Measurements from ENCODE around the gene MBP.

MBP gene

DNA sequence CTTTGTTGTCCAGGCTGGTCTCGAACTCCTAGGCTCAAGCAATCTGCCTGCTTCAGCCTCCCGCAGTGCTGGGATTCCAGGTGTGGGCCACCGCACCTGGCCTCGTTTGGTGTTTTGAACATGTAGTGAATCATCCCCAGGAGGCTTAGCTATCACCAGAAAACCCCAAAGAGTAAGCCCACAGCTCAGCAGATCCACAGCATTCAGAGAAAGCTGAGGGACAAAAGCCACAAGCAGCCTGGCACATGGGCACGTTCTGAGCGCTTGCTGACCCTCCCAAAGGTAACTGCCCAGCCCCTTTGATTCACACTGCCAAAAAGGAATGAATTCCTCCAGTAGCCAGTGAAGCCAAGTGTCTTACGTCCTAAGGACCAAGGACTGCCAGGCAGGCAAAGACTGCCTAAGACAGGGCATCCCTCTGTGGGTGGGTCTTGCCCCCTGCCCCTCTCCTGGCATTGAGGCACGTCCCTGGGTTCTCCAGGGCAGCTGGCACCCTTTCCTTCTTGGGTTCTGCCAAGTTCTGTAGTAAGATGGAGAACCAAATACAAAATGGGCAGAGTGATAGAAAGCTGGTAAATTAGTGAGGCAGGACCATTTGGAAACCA lies 31.7 kb downstream of the MBP start:
- DNase-seq (ENCODE audit: low read depth) = no peak

DNA sequence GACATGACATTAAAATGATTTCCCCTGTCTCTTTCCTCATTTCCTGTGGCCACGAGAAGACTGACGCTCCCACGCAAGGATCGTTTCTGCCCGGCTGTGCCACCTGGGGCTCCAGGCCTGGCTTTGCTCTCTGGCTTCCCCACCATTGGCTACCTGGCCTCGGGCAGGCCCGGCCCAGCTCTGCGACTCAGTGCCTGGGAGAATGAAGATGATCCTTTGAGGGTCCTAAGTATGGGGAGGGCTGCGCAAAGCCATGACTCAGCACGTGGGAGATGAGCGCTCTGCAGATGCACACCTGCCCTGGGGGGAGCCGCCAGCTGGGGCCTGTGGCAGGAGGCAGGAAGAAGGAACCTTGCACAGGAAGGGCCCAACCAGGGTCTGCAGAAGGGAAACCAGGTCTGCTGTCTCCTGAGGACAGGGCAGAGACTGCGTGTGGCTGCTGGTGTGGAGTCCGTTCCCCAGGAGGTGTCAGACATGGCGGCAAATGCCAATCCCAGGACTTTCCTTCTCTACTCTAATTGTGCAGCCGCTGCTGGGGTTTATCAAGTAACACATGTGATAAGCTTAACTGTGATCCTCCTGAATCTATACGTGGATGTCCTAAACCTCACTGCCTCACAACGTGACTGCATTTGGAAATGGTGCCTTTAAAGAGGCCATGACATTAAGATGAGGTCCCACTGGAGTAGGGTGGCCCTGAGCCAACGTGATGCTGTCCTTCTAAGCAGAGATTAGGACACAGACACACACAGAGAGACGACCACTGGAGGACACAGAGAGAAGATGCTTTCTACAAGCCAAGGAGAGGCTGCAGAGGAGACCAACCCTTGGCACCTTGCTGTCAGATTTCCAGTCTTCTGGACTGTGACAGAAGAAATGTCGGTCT lies 32.9 kb downstream of the MBP start:
- no peak for DNase-seq (ENCODE audit: low read depth)

DNA sequence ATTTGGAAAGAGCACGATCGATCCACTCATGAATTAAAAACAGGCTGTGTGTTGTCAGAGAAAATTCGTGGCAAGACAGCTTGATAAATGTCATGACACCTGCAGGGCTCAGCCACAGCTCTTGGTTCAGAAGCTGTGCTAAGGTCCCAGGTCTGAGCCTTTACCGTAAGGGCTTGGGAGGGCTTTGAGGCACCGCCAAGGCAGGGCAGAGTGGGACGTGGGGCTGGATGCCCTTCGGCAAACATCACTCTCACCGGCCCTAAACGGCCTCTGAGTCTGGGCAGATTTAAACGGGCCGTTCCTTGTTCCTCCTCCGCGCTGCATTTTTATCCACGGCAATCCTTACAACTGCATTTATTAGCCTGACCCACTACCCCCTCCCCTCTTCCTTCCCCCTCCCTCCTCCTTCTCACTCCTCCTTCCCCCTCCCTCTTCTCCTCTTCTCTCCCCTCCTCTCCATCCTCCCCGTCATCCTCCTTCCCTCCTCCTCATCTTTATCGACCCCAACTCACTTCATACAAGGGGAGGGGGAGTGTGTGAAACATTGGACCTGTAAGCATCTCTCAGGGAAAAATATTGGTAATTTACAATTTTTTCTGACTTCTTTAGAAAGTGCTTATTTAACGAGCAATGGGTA lies 33.9 kb downstream of the MBP start:
- no peak for DNase-seq (ENCODE audit: low read depth)

DNA sequence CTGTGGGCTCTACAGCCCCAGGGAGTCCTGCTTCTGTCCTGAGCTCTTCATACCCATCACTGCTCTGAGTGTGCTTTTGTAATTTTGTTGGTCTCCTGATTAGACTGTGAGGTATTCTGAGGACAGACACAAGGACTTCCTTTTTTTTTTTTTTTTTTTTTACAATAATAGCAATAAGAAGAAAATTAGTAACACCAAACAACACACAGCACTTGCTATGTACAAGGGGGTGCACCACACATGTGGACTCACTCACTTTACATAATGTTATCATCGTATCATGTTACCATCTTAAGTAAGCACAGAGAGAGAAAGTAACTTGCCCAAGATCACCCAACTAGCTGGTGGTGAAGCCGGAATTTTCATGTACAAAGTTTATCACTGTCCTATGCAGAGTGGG lies 34.6 kb downstream of the MBP start:
- DNase-seq (ENCODE audit: low read depth) = no peak

DNA sequence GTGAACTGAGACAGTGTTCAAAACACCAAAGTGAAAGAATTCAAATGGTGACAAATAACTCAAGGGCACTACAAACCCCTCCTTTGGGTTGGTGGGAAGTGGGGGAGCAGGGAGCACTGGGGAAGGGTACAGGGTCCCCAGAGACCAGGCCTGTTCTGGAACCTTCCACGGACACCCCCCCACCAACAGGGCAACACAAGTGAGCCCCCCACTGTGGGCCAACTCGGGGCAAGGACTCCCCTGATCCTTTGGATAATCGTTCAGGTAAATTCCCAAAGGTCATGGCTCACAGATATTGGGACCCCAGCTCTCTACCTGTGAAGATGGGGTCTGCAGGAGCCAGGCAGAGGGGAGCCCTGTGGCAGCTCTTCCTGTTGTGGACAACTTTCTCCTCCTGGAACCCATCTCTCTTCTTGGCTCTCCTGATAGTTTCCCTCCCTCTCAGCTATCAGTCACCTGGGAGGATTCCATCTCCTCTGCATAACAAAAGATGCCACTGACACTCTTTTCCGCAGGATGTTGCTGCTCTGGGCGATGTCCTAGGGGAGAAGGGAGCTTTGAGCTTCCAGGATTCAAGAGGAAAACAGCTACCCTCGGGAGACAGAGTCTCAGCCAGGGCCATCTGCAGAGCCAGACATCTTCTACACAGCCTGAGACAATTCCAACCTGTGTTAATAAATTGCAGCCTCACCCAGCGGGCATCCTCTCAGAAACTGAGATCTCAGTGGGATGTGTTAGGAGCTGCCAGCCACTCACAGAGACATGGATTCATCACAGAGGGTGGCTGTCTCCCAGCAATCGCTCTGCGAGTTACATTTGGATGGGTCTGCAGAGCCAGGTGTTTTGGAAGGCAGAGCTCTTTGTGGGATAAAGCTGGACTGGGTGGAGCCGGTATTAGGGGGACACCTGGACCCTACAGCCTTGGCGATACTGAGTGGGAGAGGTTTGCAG lies 35.4 kb downstream of the MBP start:
- no peak for DNase-seq (ENCODE audit: low read depth)

DNA sequence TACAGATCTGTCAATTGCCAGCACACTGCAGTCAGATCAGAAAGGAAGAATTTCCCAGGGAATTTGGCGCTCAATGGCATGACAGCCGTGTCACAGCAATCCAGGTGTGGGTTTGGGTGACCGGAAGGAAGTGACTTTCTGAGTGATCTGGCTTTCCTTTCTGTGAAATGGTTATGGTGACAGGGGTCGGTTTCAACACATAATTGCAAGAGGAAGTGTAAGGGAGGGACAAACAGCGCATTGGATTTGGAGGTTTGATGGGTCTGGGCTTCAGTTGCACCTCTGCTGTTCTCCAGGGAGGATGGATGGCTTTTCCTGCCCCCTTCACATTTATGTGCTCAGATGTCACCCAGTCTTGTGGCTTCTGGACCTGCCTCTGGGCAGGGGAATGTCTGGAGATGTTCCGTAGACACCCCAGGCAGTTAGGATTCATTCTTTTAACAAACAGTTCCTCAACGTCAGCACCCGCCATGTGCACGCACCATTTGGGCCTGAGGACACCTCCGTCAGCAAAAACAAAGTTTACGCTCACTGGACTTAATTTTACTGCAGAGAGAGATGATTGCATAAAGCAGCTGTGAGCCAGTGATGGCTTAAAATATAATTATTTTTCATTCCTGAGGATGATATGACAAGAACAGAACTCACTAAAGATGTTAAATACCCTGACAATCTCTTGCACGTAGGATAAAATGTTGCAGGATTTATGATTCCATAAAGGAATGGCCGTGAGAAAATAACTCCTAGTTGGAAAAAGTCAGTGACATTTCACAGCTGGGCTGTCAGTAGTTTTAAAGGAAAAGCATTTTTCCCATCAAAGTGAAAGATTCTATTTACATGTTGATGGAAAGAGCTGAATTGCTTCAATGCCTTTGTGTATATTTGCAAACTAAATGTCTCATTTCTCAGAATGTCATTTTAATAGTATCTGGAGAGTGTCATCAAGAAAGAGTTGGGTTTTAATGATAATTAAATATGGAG lies 36.9 kb downstream of the MBP start:
- DNase-seq (ENCODE audit: low read depth) = no peak

DNA sequence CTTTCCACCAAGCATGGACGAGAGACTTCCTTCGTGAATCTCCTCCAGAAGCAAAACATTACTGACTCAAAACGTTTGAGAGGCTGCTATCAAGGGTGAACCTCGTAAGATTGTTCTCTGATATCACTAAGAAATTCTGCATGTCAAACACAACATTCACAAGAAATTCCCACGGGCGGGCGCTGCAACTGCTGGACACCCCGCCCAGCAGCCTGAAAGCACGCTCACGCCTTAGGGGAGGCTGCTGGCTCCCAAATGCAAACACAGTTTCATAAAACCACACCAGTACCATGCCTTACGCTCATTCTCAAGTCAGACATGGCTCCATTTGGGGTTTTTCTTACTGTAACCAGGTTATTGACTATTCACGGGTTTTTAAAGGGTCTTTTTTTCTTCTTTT lies 39.0 kb downstream of the MBP start:
- DNase-seq (ENCODE audit: low read depth) = no peak

DNA sequence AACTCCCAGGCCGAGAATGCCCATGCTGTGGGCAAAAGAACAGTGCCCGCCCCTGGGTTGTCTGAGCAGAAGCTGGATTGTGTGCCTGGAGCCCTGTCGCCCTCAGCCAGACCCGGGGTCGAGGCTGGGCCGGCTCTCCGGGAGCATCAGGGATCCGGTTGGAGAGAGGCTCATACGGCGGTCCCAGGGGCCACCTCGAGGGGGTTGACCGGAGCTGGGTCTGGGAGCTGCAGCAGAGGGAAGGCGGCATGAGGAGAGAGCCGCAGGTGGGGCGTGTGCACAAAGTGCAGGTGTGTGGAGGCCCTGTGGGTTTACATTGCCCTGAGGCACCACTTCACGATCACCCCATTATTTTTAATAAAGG lies 39.5 kb downstream of the MBP start:
- no peak for DNase-seq (ENCODE audit: low read depth)

DNA sequence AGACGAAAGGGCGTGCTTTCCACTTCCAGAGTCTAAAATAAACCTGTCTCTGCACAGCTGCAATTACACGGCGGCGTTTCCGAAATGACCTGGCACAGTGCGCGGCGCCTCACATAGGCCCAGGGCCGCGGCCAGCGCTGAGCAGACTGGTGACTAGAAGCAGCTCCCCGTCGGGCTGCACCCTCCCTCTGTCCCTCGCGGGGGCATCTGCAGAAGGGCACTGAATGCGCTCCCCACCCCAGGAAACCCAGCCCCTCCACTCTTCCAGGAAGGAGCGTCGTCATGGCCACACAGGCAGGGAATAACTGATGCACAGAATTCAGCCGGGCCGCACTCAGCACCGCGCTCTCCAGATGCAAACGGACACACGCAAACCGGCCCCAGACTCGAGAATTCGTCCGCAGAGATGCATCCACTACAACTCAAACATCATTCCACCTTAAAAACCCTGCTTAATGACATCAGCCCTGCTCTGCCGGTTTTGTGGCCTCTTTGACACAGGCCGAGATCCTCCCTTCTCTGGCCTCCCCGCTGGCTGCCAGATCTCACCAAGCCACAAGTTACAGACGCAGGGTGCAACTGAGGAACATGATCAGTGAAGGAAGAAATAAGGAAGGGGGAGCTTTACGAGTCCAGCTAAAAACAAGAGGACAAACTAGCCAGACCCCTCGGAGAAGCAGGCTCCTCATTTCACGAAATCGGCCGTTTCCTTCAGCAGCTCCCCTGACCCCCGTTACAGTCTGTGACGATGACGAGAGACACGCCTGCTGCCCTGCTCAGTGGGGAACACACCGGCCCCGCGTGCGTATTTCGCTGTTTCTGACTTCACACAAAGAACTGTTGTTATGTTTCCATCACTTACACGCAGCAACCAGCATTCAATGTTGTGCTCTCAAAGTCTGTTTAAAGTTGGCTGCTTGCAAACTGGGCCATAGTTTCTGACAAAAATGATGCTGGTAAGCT lies 40.2 kb downstream of the MBP start:
- no peak for DNase-seq (ENCODE audit: low read depth)

DNA sequence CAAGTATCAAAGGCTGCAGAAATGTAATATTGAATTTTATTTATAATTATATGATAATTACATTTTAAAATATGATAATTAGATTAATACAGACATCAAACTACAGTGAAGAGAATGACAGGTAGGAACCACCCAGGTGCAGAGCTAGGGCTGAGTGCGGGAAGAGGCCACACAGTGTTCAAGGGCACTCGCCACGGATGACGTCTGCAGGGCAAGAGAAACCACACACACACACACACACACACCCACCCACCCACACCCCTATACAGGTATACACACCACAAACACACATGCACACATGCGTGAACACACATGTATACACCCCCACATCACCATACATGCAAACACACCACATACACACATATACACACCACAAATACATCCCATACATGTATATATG lies 41.2 kb downstream of the MBP start:
- no peak for DNase-seq (ENCODE audit: low read depth)

DNA sequence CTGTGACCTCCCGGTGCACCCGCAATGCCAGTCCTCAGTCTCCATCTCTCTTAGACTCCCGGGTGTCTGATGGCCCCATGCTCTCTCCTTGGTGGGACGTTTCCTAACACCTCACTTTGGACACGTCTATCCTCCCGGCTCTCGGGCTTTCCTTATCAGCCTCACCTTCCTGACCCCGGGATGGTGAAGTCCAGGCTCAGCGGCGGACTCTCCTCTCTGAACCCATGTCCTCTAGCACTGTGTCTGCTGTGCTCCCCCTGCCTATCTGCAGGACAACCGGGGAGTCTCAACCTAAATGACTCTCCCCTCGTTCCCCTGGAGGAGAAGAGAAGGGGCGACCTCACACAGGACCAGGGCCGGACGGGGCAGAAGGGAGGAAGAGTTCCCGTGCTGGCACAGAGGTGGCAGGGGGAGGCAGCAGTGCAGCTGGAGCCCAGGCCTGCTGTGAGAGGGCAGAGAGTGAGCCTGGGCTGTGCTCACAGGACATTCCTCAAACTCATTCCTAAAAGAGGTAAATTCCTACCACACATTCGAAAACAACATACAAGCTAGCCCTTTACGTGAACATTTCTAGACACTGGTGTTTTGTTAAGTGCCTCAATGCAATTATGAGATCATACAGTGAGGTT lies 41.9 kb downstream of the MBP start:
- DNase-seq (ENCODE audit: low read depth) = no peak

DNA sequence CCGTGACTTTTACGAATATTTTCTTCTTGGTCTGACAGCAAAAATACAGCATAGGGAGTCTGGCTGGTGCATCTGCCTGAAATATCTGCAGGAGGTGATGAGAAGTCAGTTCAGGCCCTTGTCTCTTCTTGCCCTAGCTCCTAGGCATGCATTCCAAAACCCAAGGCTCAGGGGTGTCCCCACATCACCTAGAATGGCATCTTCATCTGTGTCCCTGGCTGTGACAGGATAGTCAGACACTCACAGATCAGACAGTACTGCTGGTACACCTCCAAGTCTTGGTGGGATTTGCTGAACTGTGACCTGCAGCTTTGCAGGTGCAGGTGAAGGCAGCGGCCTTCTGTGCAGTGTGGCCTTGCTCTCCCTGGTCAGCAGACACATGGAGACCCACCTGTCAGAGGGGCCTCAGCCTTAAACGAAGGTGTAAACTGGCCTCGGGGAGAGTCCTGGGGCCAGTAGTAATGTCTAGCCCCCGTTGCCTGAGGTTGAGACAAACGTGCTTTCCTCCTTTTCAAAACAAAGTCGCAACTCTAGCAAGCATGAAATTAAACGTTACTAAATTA lies 42.8 kb downstream of the MBP start:
- no peak for DNase-seq (ENCODE audit: low read depth)

DNA sequence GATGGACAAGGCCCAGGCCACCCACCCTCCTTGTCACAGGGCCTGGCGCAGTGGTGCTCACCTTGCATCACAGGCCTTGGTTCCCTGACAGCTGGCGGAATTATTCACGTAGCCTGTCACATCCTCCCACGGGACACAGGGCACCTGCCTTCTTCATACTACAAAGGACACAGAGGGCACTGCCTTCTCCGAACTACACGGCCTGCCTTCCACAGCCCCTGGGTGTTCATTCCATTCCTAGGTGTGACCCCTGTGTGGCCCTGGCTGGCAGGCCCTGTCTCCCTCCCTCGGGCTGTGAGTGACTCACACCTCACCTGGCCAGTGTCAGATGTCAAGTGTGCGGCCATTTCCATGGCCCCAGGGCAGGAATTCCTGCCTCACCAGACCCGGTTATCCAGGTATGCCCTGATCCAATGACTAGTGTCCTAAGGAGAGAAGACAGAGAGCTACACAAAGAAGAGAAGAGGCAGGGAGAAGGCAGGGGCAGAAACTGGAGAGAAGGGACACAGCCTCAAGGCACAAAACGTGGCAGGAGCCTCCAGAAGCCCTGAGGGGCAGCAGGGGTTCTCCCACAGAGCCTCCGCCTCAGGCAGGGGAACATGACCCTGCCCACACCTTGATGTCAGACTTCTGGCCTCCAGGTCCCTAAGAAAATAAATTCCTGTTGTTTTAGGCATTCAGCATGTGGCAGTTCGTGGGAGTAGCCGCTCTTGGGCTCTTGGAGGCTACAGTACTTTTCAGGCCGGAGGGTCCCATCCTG lies 43.4 kb downstream of the MBP start:
- DNase-seq (ENCODE audit: low read depth) = no peak

DNA sequence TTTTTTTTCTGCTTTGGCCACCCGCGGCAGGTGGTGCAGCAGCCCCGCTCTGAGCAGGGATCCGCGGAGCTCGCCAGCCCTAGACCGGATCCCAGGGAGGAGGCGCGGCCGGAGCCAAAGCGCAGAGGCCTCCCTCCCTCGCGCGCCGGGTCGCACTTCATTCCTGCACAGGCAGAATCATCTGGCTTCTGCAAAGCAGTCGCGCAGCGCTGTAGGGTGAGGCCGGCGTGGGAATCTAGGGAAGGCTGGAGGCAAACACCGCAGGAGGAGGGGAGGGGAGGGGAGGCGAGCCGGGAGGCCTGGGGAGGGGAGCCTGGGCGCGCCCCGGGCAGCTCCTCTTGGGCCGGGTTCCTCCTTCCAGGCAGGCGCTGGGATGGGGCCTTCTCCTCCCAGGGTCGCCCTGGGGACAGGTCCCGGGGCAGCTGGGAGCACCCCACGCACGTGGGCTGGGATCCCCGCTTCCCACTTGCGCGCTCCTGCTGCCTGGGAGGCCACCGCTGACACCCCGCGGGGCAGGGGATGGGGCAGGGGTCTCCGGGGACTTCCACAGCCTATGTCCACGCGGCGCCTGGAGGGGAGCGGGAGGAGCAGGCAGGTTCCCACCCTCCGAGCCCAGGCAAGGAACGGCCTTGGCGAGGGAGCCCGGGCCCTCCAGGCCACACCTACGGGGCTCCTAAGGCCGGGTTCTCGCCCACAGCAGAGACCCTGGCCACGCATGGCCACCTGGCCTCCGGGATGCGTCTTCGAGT lies 45.0 kb downstream of the MBP start:
- DNase-seq (ENCODE audit: low read depth) = no peak

DNA sequence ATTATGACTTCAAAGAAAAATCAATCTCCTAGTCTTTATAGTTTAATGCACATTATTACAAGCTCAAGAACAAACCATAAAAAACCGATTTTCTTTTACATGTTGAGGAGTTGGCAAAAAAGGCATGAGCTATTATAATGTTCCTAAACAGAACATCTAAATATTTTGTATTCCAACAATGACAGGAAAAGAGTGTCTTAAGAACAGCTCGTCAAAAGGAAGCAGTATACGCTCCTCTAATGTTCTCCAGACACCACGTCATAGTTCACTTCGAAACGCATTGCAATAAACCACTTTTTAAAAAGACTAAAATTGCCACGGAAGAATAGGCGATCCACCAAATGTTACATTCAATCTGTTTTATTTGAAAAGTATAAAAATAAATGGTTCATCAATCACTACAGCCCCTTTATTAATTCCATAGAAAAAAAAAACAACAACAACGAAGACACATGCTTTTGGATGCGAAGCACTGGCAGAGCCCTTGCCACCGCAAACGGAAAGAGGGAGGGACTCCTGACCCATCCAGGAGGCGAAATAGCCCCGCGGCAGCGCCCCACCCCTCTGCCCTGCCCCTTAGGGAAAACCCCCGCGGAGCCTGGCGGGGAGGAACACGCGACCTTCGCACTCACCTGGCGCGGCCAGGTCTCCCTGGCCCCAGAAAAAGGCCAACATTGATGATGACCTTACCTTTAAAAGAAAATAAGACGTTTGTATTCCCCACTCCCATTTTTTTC lies 45.8 kb downstream of the MBP start:
- no peak for DNase-seq (ENCODE audit: low read depth)

DNA sequence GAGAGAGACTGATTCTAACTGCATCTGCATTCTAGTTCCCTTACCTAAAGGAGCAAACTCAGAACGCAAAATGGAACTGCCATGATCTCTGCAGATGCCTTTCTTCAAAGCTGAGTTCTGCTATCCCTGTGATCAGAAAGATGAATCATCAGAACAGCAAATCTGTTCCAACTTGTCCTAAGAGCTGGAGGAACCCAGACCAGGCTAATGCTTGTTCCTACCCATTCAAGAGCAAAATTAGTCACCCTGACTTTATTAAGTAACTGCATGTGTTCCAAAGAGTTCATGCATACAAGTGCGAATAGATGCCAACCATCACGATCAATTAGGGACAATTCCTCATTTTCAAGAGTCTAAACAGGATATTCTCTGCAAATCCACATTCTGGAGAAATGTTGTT lies 46.5 kb downstream of the MBP start:
- DNase-seq (ENCODE audit: low read depth) = no peak

DNA sequence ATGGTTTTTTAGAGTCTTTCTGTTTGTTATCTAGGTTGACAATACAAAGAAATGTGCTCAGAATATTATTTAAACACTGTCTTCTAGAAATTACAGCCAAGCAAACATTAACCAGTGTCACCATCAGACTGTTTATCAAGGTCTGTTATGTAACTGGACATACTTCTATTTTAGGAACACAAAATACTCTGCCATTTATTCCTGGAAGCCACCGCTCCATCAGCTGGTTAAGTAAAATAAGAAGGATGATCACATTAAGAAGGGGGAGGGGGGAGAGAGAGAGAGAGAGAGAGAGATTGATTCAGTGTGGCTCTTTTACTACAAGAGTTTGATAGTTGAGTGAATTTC lies 47.9 kb downstream of the MBP start:
- DNase-seq (ENCODE audit: low read depth) = no peak

Measured in CMK (cell line).